Fibroblast of lung (primary cell): ENCODE measurements around the gene PKD1L1. TPM values are rescaled to one million over a fixed set of nuclear protein-coding genes. Genes with fewer than 3 reads are reported as not detected.

Experiments used
- DNase-seq, 2 donors: peaks; one replicate each; pipeline versions ENCODE4 v3.0.0 to v3.0.0-alpha.2; 2010; ENCODE audit warnings: low read depth in 2 of 2
- H2AFZ ChIP-seq: 2 replicates; pipeline ENCODE4 v1.5.1; 2012; ENCODE audit warnings: low read length, control low read depth, inconsistent platforms
- H3K27ac ChIP-seq: 2 replicates; pipeline ENCODE4 v1.5.1; 2011; ENCODE audit warnings: low read length, control low read depth; ENCODE audit not compliant: insufficient read depth
- H3K27me3 ChIP-seq: 2 replicates; pipeline ENCODE4 v1.5.1; 2011; ENCODE audit warnings: mild to moderate bottlenecking, low read length; ENCODE audit not compliant: control insufficient read depth, insufficient read depth
- H3K36me3 ChIP-seq: 2 replicates; pipeline ENCODE4 v1.5.1; 2011; ENCODE audit warnings: low read length; ENCODE audit not compliant: control insufficient read depth, insufficient read depth
- H3K4me1 ChIP-seq: 2 replicates; pipeline ENCODE4 v1.5.1; 2011; ENCODE audit warnings: low read length; ENCODE audit not compliant: control insufficient read depth, insufficient read depth; ENCODE audit errors: extremely low read depth
- H3K4me2 ChIP-seq: 2 replicates; pipeline ENCODE4 v1.5.1; 2011; ENCODE audit warnings: low read length, control low read depth; ENCODE audit not compliant: insufficient read depth; ENCODE audit errors: extremely low read depth
- H3K4me3 ChIP-seq, 4 experiments: fragments of 200-600 bp in 1 of 4; sonication (generic) in 1 of 4; replicated peaks in 1 of 4; 2 replicates each; pipeline ENCODE4 v1.5.1; 2011 to 2016; ENCODE audit warnings: low read length in 4 of 4, low read depth in 3 of 4, mild to moderate bottlenecking in 3 of 4, control low read depth in 2 of 4, inconsistent platforms in 1 of 4, mixed read lengths in 1 of 4; ENCODE audit not compliant: insufficient read depth in 1 of 4; ENCODE audit errors: control extremely low read depth in 1 of 4
- H3K79me2 ChIP-seq: 2 replicates; pipeline ENCODE4 v1.5.1; 2012; ENCODE audit warnings: mild to moderate bottlenecking, low read length, inconsistent platforms; ENCODE audit not compliant: control insufficient read depth, insufficient read depth
- H3K9ac ChIP-seq: 2 replicates; pipeline ENCODE4 v1.5.1; 2011; ENCODE audit warnings: mild to moderate bottlenecking, low read length, control low read depth; ENCODE audit not compliant: insufficient read depth
- H3K9me3 ChIP-seq: 2 replicates; pipeline ENCODE4 v1.5.1; 2012; ENCODE audit warnings: low read depth, low read length; ENCODE audit not compliant: control insufficient read depth, insufficient read depth
- H4K20me1 ChIP-seq: 2 replicates; pipeline ENCODE4 v1.5.1; 2011; ENCODE audit warnings: low read length; ENCODE audit not compliant: control insufficient read depth, insufficient read depth; ENCODE audit errors: extremely low read depth
- CTCF ChIP-seq, 2 donors: IDR thresholded peaks in 1 of 2; conservative IDR thresholded peaks in 1 of 2; 1 replicate in 1 of 2; 2 replicates in 1 of 2; pipeline ENCODE4 v1.5.1; 2011 to 2012; ENCODE audit warnings: low read length in 2 of 2, control low read depth in 1 of 2, inconsistent platforms in 1 of 2, low read depth in 1 of 2, mild to moderate bottlenecking in 1 of 2
- EZH2 ChIP-seq: IDR thresholded peaks from 2 replicates; pipeline ENCODE4 v1.5.1; 2012; ENCODE audit warnings: low read length, control low read depth, mild to moderate bottlenecking; ENCODE audit errors: missing control alignments
- polyA plus RNA-seq, 2 donors: library from polyadenylated mRNA; depleted of rRNA in 1 of 2; stranded (reverse) in 1 of 2; unstranded in 1 of 2; fragments of >200 nt; gene quantifications; 2 replicates each; pipeline ENCODE4 v1.2.1, GENCODE V29; 2011 to 2012; ENCODE audit warnings: missing spikeins in 1 of 2
- total RNA-seq: library from RNA; depleted of rRNA; stranded (reverse); fragments of >200 nt; gene quantifications from 2 replicates; pipeline ENCODE4 v1.2.1, GENCODE V29; 2014

PKD1L1 gene
- total and polyA plus RNA-seq, 2 donors (not counting 1 experiment from before 2014, with no cell fraction given): under 0.01 to 0.12 TPM

- DNase-seq: peak in 1 of 2 donors; percentile 61
- Histone ChIP-seq H3K4me3 (no peak overlapping the region), H2AFZ (peak overlapping the region; percentile 36), H3K4me2 (peak overlapping the region; percentile 33), H4K20me1 (no peaks in the 10 kb centered on the region), H3K27me3 (no peaks in the 10 kb centered on the region), H3K9ac (no peak overlapping the region), H3K36me3 (no peaks in the 10 kb centered on the region), H3K9me3 (no peaks in the 10 kb centered on the region), H3K4me1 (peaks cover 12% of the 10 kb centered on the region), H3K79me2 (no peaks in the 10 kb centered on the region), H3K27ac (peak overlapping the region; percentile 24)
- TF ChIP-seq CTCF (conservative IDR thresholded peaks at IDR 0.05 in 1 of 2, IDR thresholded peaks at IDR 0.05 in 1 of 2; ENCODE audit: low read depth in 1 of 2, low read length in 2 of 2) (no peak), EZH2 (no peak)
Measured at GRCh38 chr7:47725031-47725780, 223.1 kb downstream of the PKD1L1 start.

Other genes with a start within 250 kb of the PKD1L1 start
- 9.8 and 14.2 TPM in 2 replicates for gene HUS1, start 31.1 kb upstream of the PKD1L1 start, total RNA-seq
- 29.4 and 31.2 TPM in 2 replicates for gene HUS1, start 31.1 kb upstream of the PKD1L1 start, polyA plus RNA-seq
- not detected in 2 replicates for gene SUN3, start 80.6 kb upstream of the PKD1L1 start, total RNA-seq
- not detected in 2 replicates for gene SUN3, start 80.6 kb upstream of the PKD1L1 start, polyA plus RNA-seq
- not detected in 2 replicates for gene C7orf57, start 87.1 kb upstream of the PKD1L1 start, total RNA-seq
- not detected in 2 replicates for gene C7orf57, start 87.1 kb upstream of the PKD1L1 start, polyA plus RNA-seq
- 9.0 and 11.7 TPM in 2 replicates for gene UPP1, start 140.8 kb upstream of the PKD1L1 start, total RNA-seq
- gene UPP1, start 140.8 kb upstream of the PKD1L1 start, polyA plus RNA-seq: 9.4 and 11.7 TPM in 2 replicates
- 0.26 and 10.9 TPM in 2 replicates for gene ABCA13, start 223.0 kb upstream of the PKD1L1 start, total RNA-seq
- gene ABCA13, start 223.0 kb upstream of the PKD1L1 start, polyA plus RNA-seq: 0.08 and 0.11 TPM in 2 replicates